Body of pancreas (tissue), 4 donors: ENCODE results near the gene GPER1. TPM values are rescaled to one million over a fixed set of nuclear protein-coding genes. Genes with fewer than 3 reads are reported as not detected.
A peak's percentile ranks its signal among the peaks of the same experiment; 100 is the strongest.

Experiments
- ATAC-seq: fragments of 150-250 bp; one replicate; pipeline ENCODE4 v1.9.1; 2016
- DNase-seq, 4 donors: peaks; one replicate each; pipeline ENCODE4 v3.0.0-alpha.2; 2019
- H3K27ac ChIP-seq, 4 donors: fragments of 200-600 bp; sonication (generic); 1 replicate in 3 of 4; 2 replicates in 1 of 4; pipeline versions ENCODE4 v1.5.1 to v1.6.1; 2016 to 2019; ENCODE audit warnings: mild to moderate bottlenecking in 1 of 4, mixed read lengths in 1 of 4, moderate library complexity in 1 of 4
- H3K27me3 ChIP-seq, 2 donors: fragments of 200-600 bp; sonication (generic); one replicate each; pipeline ENCODE4 v1.6.0; 2016; ENCODE audit warnings: mild to moderate bottlenecking in 1 of 2
- H3K36me3 ChIP-seq, 2 donors: fragments of 200-600 bp; sonication (generic); replicated peaks in 1 of 2; 2 replicates each; pipeline ENCODE4 v1.5.1; 2016; ENCODE audit warnings: low read depth in 2 of 2; ENCODE audit not compliant: insufficient read depth in 1 of 2
- H3K4me1 ChIP-seq: fragments of 200-600 bp; sonication (generic); one replicate; pipeline ENCODE4 v1.6.0; 2016
- H3K4me3 ChIP-seq, 2 donors: fragments of 200-600 bp; sonication (generic); 1 replicate in 1 of 2; 2 replicates in 1 of 2; pipeline ENCODE4 v1.5.1; 2016 to 2019
- H3K9me3 ChIP-seq, 3 donors: fragments of 200-600 bp; sonication (generic); 1 replicate in 2 of 3; 2 replicates in 1 of 3; pipeline ENCODE4 v1.5.1; 2016
- CTCF ChIP-seq, 7 experiments: fragments of 450-650 bp in 4 of 7; fragments of 200-600 bp in 3 of 7; sonication (generic) in 3 of 7; IDR thresholded peaks; one replicate each; pipeline ENCODE4 v1.5.1; 2016 to 2019; ENCODE audit warnings: antibody characterized with exemption in 7 of 7
- POLR2A ChIP-seq, 3 donors: fragments of 450-650 bp; IDR thresholded peaks; one replicate each; pipeline ENCODE4 v1.6.1; 2016; ENCODE audit warnings: antibody characterized with exemption in 3 of 3, mild to moderate bottlenecking in 2 of 3
- WGBS, 2 donors: methylation state at CpG; one replicate each; pipeline ENCODE4 v1.1.5; 2017; 5-methylcytosine and 5-hydroxymethylcytosine counted together
- intact Hi-C: fragments of 100-400 bp; cut with DNase I; formaldehyde crosslinking; loops from one replicate; pipeline ENCODE4 v1.15.1; 2023
- total RNA-seq, 2 donors: library from RNA; depleted of rRNA; stranded (reverse); fragments of >200 nt; gene quantifications; one replicate each; pipeline ENCODE4 v1.1.0, GENCODE V29; 2016

GPER1 gene
- total RNA-seq, 2 donors from 2014 or later = 1.0 TPM; not detected in 1

DNA sequence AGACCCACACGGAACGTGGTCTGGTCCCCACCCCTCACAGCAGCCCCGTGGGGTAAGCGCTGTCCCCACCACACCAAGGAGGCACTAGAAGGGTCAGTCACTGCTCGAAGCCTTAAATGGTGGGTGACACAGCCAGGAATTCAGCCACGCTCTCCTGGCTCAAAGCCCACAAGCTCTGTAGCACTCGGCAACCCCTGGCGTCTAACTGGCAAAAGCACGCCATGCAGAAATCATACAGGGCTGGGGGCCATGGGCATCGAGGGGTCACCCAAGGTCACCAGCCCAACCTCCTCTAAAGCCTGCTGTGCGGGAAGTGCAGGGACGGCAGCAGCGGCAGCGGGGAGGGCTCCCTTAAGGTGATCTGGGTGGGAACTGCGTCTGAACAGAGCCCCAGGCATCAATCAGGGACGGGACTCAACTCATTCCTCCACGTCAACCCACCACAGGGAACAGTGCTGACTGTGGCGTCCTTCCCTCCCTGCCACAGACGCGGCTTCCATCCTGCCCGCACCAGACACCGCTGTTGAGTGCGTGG, 7.8 kb downstream of the GPER1 start:
- no peak for DNase-seq
- Histone ChIP-seq H3K27ac (no peak overlapping the region), H3K36me3 (no peaks in the 10 kb centered on the region), H3K9me3 (no peaks in the 10 kb centered on the region), H3K4me1 (peaks cover 6% of the 10 kb centered on the region), H3K27me3 (no peaks in the 10 kb centered on the region), H3K4me3 (no peak overlapping the region)
- no peak for TF ChIP-seq CTCF (IDR thresholded peaks at IDR 0.05)
- TF ChIP-seq POLR2A (IDR thresholded peaks at IDR 0.05) = no peak
- intact Hi-C loops = no loop called here
- ATAC-seq = no peak
- 79 to 87% methylated on average over 16 to 23 of the region's 23 CpGs for WGBS, 2 donors

DNA sequence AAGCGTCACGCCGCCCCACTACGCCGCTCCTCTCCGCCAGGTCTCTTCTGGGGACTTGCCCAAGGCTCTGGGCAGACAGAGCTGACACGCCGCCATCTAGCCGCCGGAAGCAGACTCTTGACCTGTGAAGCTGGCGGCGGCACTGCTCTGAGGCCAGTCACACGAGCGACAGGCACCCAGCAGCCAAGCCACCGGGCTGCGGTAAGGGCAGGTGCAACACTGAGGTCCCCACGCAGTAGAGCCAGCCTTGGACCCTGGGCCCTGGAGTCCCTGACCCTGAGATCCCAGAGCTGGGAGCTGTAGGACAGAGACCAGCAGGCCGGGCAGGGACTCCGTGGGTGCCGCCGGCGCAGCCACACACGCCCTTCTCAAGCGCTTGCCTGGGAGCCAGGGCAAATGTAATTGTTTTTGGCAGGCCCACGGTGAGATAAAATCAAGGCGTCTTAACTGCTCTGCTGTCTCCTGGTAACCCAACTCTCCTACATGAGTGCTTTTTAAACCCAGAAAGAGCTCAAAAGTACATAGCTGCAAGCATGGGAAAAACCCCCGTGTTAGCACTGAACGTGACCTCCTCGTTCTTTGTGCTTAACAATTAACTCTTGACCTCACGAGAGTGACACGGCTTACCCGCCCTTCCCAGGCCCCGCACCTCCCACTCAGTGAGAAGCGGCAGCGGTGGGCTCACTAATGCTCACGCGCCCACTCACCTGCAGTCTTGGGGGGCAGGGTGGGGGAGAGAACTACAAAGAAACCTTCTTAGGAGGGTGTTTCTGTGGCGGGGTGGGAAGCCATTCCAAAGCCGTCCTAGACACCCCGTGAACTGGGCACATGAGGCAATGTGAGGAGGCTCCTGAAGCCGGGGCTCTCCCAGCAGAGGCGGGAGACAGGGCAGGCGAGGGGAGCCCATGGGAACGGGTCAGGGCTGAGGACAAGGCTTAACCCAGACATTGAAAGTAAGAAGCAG, 8.5 kb downstream of the GPER1 start:
- Histone ChIP-seq H3K9me3 (no peaks in the 10 kb centered on the region), H3K36me3 (no peaks in the 10 kb centered on the region), H3K27ac (no peak overlapping the region), H3K27me3 (no peaks in the 10 kb centered on the region), H3K4me3 (no peak overlapping the region), H3K4me1 (peaks cover 9% of the 10 kb centered on the region)
- intact Hi-C loops = no loop called here
- 63 to 76% methylated on average over 32 to 43 of the region's 44 CpGs for WGBS, 2 donors
- ATAC-seq = no peak
- TF ChIP-seq CTCF (IDR thresholded peaks at IDR 0.05) (no peak), POLR2A (IDR thresholded peaks at IDR 0.05) (no peak)
- DNase-seq = peak in 1 of 4 donors; percentile 40

- TF ChIP-seq POLR2A (IDR thresholded peaks at IDR 0.05) = no peak
- no peak for TF ChIP-seq CTCF (IDR thresholded peaks at IDR 0.05)
- no peak overlapping the region for H3K4me3 ChIP-seq
- H3K4me1 ChIP-seq = peaks cover 16% of the 10 kb centered on the region
- 93% methylated on average over 8 to 13 of the region's 13 CpGs for WGBS, 2 donors
- no peaks in the 10 kb centered on the region for H3K36me3 ChIP-seq
- H3K27ac ChIP-seq = no peak overlapping the region
- no peaks in the 10 kb centered on the region for H3K27me3 ChIP-seq
- H3K9me3 ChIP-seq = no peaks in the 10 kb centered on the region
- DNase-seq (no peak), ATAC-seq (no peak)
- intact Hi-C loops = no loop called here
Measured at GRCh38 chr7:1097120-1097504, 9.2 kb downstream of the GPER1 start.

DNA sequence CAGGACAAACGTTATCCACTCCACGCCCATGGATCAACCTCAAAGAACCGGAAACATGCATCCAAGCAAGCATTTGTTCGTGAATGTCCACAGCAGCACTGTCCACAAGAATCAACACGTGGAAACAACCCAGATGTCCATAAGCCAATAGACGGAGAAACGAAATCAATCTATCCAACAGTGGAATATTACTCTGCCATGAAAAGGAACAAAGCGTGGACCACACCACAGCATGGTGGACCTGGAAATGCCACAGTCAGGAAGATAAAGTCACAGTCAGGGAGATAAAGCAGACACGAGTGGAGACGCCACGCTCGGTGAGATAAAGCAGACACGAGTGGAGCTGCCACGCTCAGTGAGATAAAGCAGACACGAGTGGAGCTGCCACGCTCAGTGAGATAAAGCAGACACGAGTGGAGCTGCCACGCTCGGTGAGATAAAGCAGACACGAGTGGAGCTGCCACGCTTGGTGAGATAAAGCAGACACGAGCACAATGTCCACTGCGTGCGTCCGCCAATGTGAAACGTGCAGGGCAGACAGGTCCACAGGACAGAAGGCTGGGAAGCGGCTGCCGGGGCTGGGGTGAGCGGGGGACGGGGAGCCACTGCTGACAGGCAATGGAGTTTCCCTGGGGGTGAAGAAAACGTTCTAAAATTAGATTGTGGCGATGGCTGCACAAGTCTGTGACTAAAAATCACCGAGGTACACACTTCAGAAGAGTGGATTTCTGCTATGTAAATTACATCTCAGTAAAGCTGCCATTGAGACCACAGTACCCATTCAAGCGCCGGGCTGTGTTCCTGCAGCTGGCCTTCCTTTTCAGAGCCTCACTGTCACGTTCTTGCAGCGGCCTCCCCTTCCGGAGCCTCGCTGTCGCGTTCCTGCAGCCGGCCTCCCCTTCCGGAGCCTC, 10.6 kb downstream of the GPER1 start:
- Histone ChIP-seq H3K36me3 (no peaks in the 10 kb centered on the region), H3K27ac (no peak overlapping the region), H3K4me1 (peaks cover 30% of the 10 kb centered on the region), H3K27me3 (no peaks in the 10 kb centered on the region), H3K9me3 (no peaks in the 10 kb centered on the region), H3K4me3 (no peak overlapping the region)
- WGBS, 2 donors = 89 to 92% methylated on average over 40 to 43 of the region's 43 CpGs
- TF ChIP-seq CTCF (IDR thresholded peaks at IDR 0.05) = no peak
- TF ChIP-seq POLR2A (IDR thresholded peaks at IDR 0.05) = no peak
- intact Hi-C loops = no loop called here
- ATAC-seq (no peak), DNase-seq (no peak)
